ENCODE results near the gene ARL4A. TPM values are rescaled to one million over a fixed set of nuclear protein-coding genes. Genes with fewer than 3 reads are reported as not detected.
"Not testable (repeated sequence)": the region's sequence is repeated elsewhere in the genome, so short reads cannot be mapped to it uniquely, and the experiment has no call there.

Gene ARL4A
- total and polyA plus RNA-seq, 9 donors, result 4.6 to 32.2 (median 10.4) TPM

GRCh38 chr7:12643644-12644043 is 43.8 kb upstream of the ARL4A start:
- no peak overlapping the region for H3K27ac ChIP-seq
- H3K9me3 ChIP-seq, result no peaks in the 10 kb centered on the region
- intact Hi-C loops (cut with DNase I), result no loop called here
- no peak for DNase-seq
- H3K4me3 ChIP-seq, result no peak overlapping the region
- whole genome bisulfite sequencing, 3 donors, result 94 to 96% (median 96%) methylated on average over 5 of the region's 5 CpGs
- H3K4me1 ChIP-seq (ENCODE audit: insufficient read depth), result no peaks in the 10 kb centered on the region
- H3K36me3 ChIP-seq, result no peaks in the 10 kb centered on the region
- H3K27me3 ChIP-seq, result no peaks in the 10 kb centered on the region
- TF ChIP-seq POLR2A (IDR thresholded peaks at IDR 0.05) (no peak), EP300 (IDR thresholded peaks at IDR 0.05) (no peak), CTCF (IDR thresholded peaks at IDR 0.05) (no peak)

- 77 to 92% (median 88%) methylated on average over 6 of the region's 6 CpGs for WGBS, 3 donors
- H3K27me3 ChIP-seq; H3K9me3 ChIP-seq; DNase-seq; H3K36me3 ChIP-seq; H3K4me3 ChIP-seq; H3K4me1 ChIP-seq (ENCODE audit: insufficient read depth); H3K27ac ChIP-seq; intact Hi-C loops (cut with DNase I): not testable (repeated sequence)
Observed at GRCh38 chr7:12645212-12645611, 42.2 kb upstream of the ARL4A start.

- WGBS, 3 donors, result 50 to 75% (median 69%) methylated on average over 1 of the region's 1 CpG
- no peak overlapping the region for H3K4me3 ChIP-seq
- no peak overlapping the region for H3K27ac ChIP-seq
- intact Hi-C loops (cut with DNase I), result no loop called here
- no peaks in the 10 kb centered on the region for H3K27me3 ChIP-seq
- TF ChIP-seq POLR2A (IDR thresholded peaks at IDR 0.05), result no peak
- no peak for TF ChIP-seq EP300 (IDR thresholded peaks at IDR 0.05)
- no peak for TF ChIP-seq CTCF (IDR thresholded peaks at IDR 0.05)
- no peaks in the 10 kb centered on the region for H3K36me3 ChIP-seq
- H3K4me1 ChIP-seq (ENCODE audit: insufficient read depth), result no peaks in the 10 kb centered on the region
- no peak for DNase-seq
- no peaks in the 10 kb centered on the region for H3K9me3 ChIP-seq
Observed at GRCh38 chr7:12646139-12646538, 41.3 kb upstream of the ARL4A start.

GRCh38 chr7:12647364-12648219 is 39.8 kb upstream of the ARL4A start:
- intact Hi-C loops (cut with DNase I), result no loop called here
- TF ChIP-seq POLR2A (IDR thresholded peaks at IDR 0.05) (no peak), EP300 (IDR thresholded peaks at IDR 0.05) (no peak), CTCF (IDR thresholded peaks at IDR 0.05) (no peak)
- Histone ChIP-seq H3K9me3 (no peaks in the 10 kb centered on the region), H3K27ac (no peak overlapping the region), H3K4me3 (no peak overlapping the region), H3K4me1 (ENCODE audit: insufficient read depth) (no peaks in the 10 kb centered on the region), H3K27me3 (no peaks in the 10 kb centered on the region), H3K36me3 (no peaks in the 10 kb centered on the region)
- WGBS, 3 donors, result 73 to 85% (median 79%) methylated on average over 6 of the region's 6 CpGs
- no peak for DNase-seq

- 62 to 65% (median 63%) methylated on average over 4 of the region's 4 CpGs for WGBS, 3 donors
- H3K27me3 ChIP-seq, result no peaks in the 10 kb centered on the region
Observed at GRCh38 chr7:12648704-12649261, 38.6 kb upstream of the ARL4A start.

More at GRCh38 chr7:12648704-12649261, 38.6 kb upstream of the ARL4A start:
- no peak for DNase-seq
- H3K4me3 ChIP-seq, result no peak overlapping the region
- H3K4me1 ChIP-seq (ENCODE audit: insufficient read depth), result no peaks in the 10 kb centered on the region
- intact Hi-C loops (cut with DNase I), result no loop called here
- no peaks in the 10 kb centered on the region for H3K36me3 ChIP-seq
- H3K27ac ChIP-seq, result no peak overlapping the region
- no peak for TF ChIP-seq EP300 (IDR thresholded peaks at IDR 0.05)
- no peak for TF ChIP-seq POLR2A (IDR thresholded peaks at IDR 0.05)
- TF ChIP-seq CTCF (IDR thresholded peaks at IDR 0.05), result no peak
- H3K9me3 ChIP-seq, result no peaks in the 10 kb centered on the region
